CD4-positive, alpha-beta T cell treated with Interferon gamma for 1 hour (primary cell): Measurements from ENCODE around the gene DHRS7B.
"Not testable (repeated sequence)": the region's sequence is repeated elsewhere in the genome, so short reads cannot be mapped to it uniquely, and the experiment has no call there.

ENCODE experiments used
- DNase-seq: peaks from one replicate; pipeline ENCODE4 v3.0.0-alpha.2; 2020

Gene DHRS7B

GRCh38 chr17:21126645-21127508 is at the start of gene DHRS7B:
TSS of gene DHRS7B (plus strand) at chr17:21126964. CDS start at chr17:21126972, 8 bp downstream.
- DNase-seq = peak; percentile 96

- DNase-seq = no peak
Observed at GRCh38 chr17:21077281-21077680, 49.5 kb upstream of the DHRS7B start.

DNA sequence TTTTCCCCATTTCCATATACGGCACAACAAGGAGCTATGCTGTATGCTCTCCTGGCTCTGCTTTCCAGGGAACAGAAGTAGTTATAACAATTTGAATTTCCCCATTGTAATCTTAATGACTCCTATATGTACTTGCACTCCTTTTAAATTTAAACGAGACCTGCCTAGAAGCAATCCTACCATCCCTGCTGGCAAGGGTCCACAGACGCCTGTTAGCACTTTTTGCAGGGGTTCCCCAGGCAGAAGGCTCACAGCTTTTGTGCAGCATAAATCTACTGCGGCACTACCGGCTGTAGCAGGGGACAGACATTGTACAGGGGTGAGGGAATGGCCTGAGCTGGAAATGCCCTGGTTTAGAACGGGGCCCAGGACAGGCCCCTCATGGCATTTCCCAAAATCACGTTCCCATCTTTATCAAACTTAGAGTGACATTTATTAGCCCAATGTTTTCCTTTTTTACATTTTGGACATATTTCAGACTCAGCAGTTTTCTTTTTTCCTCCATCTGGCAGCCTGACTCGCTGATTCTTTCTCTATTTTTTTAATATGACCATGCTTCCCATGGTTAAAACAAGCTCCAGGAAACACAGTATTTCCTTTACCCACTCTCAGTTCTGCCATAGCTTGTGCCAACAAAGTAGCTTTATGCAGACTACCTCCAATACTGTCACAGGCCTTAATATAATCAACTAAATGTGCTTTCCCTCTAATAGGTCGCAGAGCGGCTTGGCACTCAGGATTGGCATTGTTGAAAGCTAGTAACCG is 48.6 kb upstream of the DHRS7B start:
- DNase-seq = no peak

DNA sequence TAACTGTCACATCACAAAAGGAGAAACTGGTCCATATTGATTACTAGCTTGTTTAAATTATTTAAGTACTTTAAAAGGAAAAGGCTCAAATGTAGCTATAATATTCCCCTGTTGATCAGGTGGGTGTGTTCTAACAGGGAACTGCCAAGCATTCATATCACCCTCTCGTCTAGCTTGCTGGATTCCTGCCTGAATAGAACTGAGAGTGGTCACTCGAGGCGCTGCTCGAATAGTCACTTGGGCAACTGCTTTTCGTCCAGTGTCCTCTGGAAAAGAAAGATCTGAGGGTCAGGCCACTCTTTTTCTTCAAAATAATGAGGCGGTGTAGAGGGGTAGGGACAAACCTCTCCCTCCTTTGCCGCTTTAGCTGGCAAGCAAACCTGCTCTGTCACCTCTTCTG is 47.6 kb upstream of the DHRS7B start:
- no peak for DNase-seq

- DNase-seq = no peak
Observed at GRCh38 chr17:21082001-21082436, 44.7 kb upstream of the DHRS7B start.

GRCh38 chr17:21085280-21085679 is 41.5 kb upstream of the DHRS7B start:
- DNase-seq = not testable (repeated sequence)

DNA sequence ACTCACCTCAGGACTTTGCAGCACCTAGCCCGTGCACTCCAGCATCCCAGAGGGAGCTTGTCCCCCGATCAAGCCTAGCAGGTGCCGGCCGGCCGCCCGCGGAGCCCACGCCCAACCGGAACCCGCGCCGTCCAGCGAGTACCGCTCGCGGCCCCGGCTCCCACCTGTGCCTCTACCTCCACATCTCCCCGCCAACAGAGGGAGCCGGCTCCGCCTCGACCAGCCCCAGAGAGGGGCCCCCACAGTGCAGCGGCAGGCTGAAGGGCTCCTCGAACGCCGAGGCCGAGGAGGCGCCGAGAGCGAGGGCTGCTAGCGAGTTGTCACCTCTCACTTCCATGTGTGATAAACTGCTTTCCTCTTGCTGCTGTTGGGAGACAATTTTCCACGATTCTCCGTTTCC is 41.1 kb upstream of the DHRS7B start:
- DNase-seq = no peak

- DNase-seq = no peak
Observed at GRCh38 chr17:21089145-21089544, 37.6 kb upstream of the DHRS7B start.

DNA sequence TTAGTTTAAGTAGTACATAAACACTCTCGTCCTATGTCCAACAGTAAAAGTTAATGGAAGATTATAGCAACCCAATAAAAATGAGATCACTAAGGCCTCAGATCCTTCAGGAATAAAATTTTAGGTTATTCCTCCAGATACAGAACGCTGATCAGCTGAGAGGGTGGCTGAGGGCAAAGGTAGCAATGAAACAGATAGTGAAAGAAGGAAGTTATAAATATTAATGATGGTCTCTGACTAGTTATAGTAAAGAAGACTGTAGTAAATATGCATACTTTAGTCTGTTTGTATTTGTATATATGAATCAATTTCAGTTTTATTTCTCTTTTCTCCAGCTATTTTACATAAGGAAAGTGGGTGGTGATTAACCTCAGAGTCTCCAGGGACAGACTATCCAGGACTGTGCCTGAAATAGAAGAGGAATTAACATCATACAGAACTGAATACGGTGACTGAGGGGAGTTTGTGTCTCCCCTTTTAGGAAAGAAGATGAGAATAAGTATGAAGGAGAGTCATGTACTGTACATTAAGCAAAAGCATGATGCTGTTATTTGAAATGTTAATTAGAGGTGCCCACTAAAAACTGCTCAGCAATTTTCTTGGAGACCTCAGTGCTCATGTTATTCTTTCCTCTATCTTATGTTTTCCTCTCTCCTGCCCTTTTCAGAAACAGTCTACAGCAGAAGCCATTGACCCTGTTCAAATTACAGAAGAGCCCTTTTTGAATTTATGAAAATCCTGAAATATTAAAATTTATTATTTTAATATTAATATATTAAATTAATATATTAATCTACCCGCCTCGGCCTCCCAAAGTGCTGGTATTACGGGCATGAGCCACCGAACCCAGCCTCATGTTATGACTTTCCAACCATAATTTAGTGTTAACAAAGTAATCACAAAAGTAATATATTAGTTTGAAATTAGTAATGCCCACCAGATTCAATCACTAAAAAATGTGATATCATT is 36.5 kb upstream of the DHRS7B start:
- no peak for DNase-seq

GRCh38 chr17:21090902-21091618 is 35.7 kb upstream of the DHRS7B start:
- DNase-seq = no peak

DNA sequence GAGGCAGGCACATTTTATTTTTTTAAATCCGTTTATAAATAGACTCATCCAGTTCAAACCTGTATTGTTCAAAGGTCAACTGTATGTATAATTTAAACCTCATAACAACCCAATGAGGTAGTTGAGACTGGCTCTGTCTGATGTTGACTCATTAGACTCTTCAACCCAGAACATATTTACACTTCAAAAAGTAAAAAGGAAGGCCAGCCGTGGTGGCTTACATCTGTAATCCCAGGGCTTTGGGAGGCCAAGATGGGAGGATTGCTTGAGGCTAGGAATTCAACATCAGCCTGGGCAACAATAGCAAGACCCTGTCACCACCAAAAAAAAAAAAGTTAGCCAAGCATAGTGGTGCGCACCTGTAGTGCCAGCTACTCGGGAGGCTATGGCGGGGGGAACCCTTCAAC is 32.5 kb upstream of the DHRS7B start:
- DNase-seq = no peak

DNA sequence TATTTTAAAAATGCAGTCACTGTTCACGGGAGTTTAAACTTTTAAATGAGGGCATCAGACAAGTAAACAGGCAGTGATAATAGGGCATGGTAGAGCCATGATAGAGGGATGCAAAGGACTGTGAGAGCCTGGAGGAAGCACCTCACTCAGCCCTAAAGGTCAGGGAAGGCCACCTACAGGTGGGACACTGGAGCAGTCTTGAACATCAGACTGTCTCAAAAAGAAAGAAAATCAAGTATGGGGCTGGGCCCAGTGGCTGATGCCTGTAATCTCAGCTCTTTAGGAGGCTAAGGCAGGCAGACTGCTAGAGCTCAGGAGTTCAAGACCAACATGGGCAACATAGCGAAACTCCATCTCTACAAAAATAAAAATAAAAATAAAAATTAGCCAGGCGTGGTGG is 31.0 kb upstream of the DHRS7B start:
- no peak for DNase-seq

DNA sequence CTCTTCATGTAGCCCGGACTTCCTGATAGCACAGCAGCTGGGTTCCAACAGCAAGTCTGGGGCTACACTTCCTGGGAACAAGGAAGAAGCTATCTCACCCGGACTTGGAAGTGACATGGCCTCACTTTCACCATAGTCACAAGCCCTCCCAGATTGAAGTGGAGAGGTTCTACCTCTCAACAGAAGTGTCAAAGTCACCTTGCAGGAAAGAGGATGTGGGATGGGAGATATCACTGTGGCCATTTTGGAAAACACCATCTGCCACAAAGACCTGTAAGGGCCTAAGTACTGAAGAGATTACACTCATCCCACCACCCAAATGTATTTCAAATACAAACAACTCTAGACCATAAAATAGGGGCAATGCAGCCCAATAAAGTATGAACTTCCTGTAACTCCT is 29.9 kb upstream of the DHRS7B start:
- DNase-seq = no peak

DNA sequence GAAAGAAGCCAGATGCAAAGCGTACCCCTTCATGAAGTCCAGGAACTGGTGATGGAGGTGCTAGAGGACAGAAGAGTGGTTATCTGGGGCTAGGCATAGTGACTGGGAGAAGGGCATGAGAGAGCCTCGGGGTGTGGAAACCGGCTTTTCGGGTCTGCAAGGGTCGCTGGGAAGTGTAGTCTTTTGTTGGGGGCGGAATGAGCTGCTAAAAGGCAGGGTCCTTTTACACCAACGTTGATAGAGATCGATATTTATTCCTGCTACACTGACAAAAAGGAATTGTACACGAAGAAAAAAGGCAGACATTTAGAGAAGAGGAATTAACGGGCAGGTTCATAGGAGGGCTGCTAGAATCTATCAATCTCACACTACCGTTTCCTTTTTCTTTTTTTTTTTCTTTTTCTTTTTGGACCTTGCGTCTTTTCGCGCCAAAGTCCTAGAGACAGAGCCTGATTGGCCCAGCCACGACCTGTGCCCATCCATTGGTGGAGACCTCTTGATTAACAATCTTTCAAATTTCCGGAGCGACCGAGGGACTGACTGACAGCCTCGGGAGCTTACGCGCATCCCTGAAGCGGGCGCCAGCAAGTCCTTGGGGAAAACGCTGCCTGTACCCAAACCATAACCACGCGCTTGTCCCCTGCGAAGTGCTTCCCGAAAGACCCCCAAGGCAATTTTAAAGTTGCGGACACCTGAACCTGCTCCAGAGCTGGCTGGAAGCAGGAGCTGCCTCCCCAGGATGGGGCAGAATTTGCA is 27.7 kb upstream of the DHRS7B start:
- DNase-seq = peak; percentile 56

DNA sequence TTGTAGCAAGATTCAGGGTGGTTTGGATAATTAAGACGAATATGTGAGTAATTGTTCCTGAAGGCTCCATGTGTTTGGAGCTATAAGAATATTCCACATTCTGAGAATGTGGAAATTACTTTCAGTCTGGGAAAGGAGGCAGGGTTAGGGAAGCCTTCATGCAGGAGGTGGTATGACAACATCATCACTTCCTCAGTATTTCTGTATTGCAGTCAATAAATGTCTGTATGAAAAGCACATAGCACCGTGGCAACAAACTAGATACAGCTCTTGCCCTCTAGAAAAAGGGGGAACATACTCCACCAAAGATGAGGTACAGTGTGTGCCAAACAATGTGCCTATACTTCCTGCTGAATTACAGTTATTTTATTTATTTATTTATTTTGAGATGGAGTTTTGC is 26.1 kb upstream of the DHRS7B start:
- DNase-seq = no peak

- DNase-seq = no peak
Observed at GRCh38 chr17:21104608-21105007, 22.2 kb upstream of the DHRS7B start.

DNA sequence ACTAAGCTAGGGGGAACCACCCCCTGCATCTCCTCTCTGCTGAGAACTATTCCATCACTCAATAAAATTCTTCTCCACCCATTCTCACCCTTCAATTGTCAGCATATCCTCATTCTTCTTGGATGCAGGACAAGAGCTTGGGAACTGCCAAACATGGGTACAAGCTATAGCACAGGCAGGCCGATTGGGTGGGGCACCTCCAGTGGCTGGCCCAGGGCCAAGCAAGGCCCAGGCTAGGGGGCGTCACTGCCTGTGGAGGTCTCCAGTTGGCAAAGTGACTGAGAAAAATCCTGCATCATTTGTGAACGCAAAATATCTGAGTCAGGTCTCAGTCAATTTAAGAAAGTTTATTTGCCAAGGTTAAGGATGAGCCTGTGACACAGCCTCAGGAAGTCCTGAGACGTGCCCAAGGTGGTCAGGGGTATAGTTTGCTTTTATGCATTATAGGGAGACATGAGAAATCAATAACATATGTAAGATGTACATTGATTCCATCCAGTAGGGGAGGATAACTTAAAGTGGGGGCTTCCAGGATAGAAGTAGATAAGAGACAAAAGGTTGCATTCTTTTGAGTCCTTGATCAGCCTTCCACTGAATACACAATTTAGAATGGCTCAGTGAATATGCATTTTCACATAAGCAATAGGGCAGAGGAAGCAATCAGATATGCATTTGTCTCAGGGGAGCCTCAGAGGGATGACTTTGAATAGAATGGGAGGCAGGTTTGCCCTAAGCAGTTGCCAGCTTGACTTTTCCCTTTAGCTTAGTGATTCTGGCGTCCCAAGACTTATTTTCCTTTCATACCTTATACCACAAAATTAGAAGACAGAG is 21.5 kb upstream of the DHRS7B start:
- DNase-seq = no peak

DNA sequence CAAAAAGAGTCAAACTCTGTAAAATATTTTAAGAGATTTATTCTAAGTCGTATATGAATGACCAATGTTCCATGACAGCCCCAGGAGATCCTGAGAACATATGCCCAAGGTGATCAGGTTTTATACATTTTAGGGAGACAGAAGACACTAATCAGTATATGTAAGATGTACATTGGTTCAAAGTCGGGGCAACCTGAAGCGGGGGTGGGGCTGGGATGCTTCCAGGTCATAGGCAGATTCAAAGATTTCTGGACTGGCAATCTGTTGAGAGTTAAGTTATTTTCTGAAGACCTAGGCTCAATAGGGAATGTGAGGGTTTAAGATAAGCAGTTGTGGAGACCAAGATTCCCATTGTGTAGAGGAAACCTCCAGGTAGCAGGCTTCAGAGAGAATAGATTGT is 20.4 kb upstream of the DHRS7B start:
- DNase-seq = no peak

GRCh38 chr17:21107067-21107650 is 19.6 kb upstream of the DHRS7B start:
- not testable (repeated sequence) for DNase-seq

DNA sequence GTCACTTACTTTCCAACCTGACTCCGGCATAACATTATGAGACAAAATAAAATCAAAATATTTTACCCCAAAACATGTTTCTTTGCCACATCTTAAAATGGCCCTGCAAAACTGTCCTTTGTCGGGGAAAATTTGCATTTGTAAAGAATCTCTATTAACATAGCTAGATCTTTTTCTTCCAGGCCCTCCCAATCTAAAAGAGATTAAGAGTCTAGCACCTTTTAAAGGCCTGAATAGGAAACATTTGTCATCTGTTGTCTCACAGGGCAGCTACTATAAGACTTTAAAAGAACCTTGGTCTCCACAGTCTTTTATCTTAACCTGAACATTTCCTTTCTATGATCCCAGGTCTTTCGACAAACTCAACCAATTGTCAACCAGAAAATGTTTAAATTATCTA is 18.1 kb upstream of the DHRS7B start:
- no peak for DNase-seq
